HL-60 (cell line): ENCODE measurements around the gene CCNT2.

Experiments used
- GABPA ChIP-seq: IDR thresholded peaks from 2 replicates; pipeline ENCODE4 v1.6.1; 2012; ENCODE audit warnings: low read depth
- POLR2AphosphoS5 ChIP-seq: IDR thresholded peaks from 2 replicates; pipeline ENCODE4 v1.6.1; 2012; ENCODE audit warnings: low read depth
- TF ChIP-seq, protein P1 (sequence below): IDR thresholded peaks from one replicate; pipeline ENCODE4 v1.5.1; 2011; ENCODE audit warnings: low read length, control low read depth, inconsistent platforms; ENCODE audit not compliant: insufficient read depth
- TF ChIP-seq, protein P2 (sequence below): IDR thresholded peaks from 2 replicates; pipeline ENCODE4 v1.6.1; 2012; ENCODE audit warnings: low read depth; ENCODE audit not compliant: insufficient replicate concordance

DNA sequence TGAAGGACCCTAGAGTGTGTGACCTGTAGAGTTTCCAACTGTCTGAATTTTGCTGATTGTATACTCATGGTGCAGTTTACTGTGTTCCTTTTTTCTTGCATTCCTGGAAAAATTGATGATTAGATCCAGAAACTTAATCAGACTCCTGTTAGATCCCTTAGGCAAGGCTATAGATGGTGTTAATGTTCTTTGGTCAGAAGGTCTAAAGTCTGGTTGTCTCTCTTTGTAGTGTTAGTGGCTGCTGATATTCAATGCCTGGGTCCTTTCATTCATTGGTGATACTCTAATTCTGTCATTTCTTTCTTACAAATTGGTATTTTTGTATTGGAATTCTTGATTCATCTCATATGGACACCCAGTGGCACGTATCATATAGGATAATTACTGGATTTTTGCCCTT, 6.3 kb downstream of the CCNT2 start:
- no peak for TF ChIP-seq POLR2AphosphoS5
- TF ChIP-seq, protein P1, sequence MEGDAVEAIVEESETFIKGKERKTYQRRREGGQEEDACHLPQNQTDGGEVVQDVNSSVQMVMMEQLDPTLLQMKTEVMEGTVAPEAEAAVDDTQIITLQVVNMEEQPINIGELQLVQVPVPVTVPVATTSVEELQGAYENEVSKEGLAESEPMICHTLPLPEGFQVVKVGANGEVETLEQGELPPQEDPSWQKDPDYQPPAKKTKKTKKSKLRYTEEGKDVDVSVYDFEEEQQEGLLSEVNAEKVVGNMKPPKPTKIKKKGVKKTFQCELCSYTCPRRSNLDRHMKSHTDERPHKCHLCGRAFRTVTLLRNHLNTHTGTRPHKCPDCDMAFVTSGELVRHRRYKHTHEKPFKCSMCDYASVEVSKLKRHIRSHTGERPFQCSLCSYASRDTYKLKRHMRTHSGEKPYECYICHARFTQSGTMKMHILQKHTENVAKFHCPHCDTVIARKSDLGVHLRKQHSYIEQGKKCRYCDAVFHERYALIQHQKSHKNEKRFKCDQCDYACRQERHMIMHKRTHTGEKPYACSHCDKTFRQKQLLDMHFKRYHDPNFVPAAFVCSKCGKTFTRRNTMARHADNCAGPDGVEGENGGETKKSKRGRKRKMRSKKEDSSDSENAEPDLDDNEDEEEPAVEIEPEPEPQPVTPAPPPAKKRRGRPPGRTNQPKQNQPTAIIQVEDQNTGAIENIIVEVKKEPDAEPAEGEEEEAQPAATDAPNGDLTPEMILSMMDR = no peak
- TF ChIP-seq, protein P2, sequence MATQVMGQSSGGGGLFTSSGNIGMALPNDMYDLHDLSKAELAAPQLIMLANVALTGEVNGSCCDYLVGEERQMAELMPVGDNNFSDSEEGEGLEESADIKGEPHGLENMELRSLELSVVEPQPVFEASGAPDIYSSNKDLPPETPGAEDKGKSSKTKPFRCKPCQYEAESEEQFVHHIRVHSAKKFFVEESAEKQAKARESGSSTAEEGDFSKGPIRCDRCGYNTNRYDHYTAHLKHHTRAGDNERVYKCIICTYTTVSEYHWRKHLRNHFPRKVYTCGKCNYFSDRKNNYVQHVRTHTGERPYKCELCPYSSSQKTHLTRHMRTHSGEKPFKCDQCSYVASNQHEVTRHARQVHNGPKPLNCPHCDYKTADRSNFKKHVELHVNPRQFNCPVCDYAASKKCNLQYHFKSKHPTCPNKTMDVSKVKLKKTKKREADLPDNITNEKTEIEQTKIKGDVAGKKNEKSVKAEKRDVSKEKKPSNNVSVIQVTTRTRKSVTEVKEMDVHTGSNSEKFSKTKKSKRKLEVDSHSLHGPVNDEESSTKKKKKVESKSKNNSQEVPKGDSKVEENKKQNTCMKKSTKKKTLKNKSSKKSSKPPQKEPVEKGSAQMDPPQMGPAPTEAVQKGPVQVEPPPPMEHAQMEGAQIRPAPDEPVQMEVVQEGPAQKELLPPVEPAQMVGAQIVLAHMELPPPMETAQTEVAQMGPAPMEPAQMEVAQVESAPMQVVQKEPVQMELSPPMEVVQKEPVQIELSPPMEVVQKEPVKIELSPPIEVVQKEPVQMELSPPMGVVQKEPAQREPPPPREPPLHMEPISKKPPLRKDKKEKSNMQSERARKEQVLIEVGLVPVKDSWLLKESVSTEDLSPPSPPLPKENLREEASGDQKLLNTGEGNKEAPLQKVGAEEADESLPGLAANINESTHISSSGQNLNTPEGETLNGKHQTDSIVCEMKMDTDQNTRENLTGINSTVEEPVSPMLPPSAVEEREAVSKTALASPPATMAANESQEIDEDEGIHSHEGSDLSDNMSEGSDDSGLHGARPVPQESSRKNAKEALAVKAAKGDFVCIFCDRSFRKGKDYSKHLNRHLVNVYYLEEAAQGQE = no peak
- TF ChIP-seq GABPA = no peak
